NCI-H526 (cell line): ENCODE results near the gene ANXA1.

ENCODE experiments used
- DNase-seq, 2 experiments: peaks; one replicate each; lab custom pipeline; 2025; lab: John Stamatoyannopoulos, UW

ANXA1 gene

DNA sequence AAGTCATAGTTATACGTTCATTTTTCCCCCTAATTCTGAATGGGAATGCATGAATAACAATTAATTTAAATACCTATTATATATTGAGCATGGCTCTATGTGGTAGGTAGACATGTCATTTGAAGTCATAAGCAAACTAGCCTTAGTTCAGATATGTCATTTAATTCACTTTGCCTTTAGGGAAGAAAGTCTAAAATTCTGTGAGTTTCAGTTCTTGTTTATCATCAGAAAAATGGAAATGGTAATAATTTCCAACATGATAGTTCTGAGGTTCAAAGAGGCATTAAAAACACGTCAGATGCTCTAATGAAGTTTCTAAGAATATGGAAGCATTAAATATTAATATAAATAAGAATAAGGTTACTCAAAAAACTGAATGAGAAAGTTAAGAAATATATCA lies 13.1 kb upstream of the ANXA1 start:
- no peak for DNase-seq

DNA sequence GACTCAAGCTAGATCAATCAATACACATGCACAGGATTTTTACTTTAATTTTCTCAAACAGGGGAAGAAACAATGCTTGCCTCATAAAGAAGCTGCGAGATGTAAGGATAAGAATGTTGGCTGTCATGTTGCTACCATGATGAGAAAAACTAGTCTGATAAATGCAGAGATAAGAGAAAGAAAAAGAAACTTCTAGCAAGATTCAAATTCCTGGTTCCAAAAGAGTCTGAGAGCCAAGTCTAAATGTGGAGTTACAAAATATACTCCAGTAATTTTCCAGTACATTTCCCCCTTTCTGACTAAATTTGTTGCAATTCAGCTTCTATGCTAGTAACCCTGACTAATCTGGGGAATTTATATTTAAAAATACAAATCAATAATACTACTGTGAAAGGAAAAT lies 10.4 kb upstream of the ANXA1 start:
- no peak for DNase-seq

DNA sequence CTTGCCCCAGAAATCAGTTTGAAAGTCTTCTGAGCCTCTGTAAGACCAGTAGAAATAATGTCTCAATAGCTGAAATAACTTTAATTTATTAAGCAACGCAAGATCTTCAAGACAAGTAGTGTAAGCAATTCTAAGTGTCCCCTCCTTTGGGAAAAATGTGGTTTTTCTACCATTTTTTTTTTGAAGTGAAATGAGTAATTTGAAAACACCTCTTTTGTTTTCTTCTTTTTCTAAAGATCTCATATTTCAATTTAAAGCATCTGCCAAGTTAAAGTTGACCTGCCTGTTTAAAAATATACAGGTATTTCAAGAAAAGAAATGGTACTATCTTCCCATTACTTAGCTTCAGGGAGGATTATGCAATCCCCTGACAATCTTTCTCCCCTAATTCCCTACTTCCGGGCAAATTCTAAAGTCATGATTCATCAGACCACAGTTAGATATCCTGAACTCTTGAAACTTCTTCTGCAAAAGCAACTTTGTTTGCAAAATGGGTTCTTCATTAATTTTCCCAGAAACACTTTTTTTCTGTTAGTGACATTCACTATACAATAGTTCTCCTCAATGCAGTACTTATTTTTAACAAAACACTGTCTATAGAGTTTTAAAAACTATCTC lies 7.8 kb upstream of the ANXA1 start:
- peak in 1 of 2 experiments; percentile 10 for DNase-seq

DNA sequence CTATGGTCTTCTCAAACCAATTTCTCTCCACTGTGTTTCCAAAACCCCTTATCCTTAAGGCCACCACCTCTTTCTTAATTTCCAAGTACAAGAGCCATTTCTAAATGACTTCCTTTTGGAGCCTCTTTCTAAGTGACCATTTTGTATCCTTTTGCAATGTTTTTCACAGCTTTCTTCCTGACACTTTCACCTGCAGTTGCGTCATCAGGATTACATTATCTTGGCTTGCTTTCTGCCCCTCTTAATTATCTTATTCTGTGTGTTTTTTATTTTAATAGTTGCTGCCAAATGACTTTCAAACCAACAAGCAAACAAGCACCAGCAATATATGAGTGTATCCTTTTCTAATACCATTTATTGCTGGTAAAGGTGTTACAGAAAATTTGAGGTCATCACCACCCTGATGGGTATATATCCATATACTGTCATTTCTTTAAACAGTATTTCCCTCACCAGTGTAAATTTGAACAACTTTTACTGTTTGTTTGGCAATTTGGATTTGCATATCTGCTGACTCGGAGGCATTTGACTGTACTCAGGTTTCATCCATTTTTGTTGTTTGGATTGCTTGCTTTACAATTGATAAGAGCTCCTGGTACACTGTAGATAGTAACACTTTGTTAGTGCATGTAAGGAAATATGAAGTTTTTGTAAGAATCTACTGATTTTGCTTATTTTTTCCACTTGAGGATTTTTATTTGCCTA lies 5.4 kb upstream of the ANXA1 start:
- peak; percentile 82 to 84 for DNase-seq

DNA sequence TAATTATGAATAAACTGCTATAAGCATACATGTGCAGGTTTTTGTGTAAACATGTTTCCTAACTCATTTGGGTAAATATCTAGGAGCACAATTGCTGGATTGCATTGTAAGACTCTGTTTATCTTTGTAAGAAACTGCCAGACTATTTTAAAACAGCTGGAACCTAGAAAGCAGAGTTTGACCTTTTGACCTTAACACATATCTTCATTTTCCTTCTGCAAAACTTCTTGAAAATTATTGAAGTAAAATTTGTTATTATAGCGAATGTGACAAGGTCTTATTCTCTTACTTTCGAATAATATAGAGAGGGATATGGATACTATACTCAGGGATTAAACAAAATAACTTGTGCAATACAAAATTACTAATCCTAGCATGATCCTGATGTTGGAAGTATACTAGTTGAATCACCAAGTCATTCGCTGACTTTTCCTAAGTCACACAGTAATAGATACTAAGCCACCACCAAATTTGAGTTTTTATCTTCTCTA lies 3.2 kb upstream of the ANXA1 start:
- DNase-seq: no peak

DNA sequence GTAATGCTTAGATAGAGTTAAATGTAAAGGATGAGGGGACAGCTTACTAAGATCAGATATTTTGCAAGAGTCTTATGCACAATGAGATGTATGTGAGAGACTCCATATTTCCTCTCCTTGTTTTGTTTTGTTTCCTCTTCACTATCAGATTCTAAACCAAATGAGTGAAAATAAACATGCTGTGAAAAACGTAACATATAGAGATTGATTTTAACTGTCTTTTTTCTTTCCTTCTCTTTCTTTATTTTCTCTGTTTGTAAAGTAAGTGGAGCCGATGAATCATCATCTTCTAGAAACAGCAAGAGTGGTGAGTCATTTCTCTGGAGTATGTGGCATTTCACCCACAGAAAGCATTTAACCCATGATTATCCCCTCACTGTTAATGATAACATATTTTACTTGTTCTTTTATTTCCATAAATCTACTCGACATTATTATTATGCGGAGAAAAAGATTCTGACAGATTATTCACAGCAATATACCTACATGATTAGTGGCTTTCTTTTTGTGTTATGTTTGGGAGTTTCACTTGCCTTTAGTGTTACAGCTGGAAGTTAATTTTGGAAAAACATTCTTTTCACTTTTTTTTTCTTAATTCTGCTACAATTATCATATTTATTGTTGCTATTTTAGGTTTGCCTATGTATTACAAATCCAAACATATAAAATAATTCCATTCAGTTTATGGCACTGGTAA lies 2.1 kb upstream of the ANXA1 start:
- no peak for DNase-seq

- no peak for DNase-seq
These were observed 829 bp downstream of the ANXA1 start for GRCh38 chr9:73152543-73152844.

GRCh38 chr9:73152953-73153352 lies 1.3 kb downstream of the ANXA1 start:
- DNase-seq: no peak

DNA sequence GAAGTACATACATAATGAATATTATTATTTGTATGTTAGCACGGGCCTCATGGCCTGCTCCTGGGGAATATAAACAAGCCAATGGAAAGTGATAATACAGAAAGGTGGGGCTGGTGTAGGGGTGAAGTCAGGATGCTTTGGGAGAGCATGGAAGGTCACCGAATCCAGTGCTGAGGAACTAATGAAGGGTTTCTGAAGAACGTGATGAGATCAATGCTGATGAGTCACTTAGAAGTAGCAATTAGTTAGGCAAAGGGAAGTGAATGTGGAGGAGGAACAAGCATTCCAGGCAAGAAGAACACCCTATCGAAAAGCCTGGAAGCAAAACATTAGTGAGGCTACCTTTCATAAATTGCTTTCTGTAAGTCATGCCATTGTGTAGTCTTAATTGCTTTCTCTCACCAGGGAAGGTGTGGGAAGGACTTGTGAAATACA lies 2.1 kb downstream of the ANXA1 start:
- DNase-seq: no peak

- DNase-seq: no peak
These were observed 2.6 kb downstream of the ANXA1 start for GRCh38 chr9:73154271-73154670.

- peak; percentile 22 to 40 for DNase-seq
These were observed 3.1 kb downstream of the ANXA1 start for GRCh38 chr9:73154722-73155121.

DNA sequence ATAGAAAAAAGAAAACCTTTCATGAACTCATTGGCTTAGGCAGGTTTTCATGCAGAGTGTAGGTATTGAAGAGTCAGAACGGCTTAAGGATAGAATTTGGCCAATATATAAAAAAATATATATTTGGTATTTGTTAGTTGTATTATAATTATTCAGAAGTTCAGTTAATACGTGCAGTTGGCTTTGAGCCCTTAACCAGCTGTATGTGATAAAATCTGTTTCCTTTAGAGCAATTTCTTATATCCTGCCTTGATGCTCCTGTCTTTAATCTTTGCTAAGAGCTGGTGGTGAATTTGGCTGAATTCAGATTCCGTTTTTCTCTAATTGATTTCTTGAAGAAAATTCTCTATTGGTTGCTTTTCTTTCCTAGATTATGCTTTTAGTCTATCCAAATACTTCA lies 3.7 kb downstream of the ANXA1 start:
- DNase-seq: no peak

DNA sequence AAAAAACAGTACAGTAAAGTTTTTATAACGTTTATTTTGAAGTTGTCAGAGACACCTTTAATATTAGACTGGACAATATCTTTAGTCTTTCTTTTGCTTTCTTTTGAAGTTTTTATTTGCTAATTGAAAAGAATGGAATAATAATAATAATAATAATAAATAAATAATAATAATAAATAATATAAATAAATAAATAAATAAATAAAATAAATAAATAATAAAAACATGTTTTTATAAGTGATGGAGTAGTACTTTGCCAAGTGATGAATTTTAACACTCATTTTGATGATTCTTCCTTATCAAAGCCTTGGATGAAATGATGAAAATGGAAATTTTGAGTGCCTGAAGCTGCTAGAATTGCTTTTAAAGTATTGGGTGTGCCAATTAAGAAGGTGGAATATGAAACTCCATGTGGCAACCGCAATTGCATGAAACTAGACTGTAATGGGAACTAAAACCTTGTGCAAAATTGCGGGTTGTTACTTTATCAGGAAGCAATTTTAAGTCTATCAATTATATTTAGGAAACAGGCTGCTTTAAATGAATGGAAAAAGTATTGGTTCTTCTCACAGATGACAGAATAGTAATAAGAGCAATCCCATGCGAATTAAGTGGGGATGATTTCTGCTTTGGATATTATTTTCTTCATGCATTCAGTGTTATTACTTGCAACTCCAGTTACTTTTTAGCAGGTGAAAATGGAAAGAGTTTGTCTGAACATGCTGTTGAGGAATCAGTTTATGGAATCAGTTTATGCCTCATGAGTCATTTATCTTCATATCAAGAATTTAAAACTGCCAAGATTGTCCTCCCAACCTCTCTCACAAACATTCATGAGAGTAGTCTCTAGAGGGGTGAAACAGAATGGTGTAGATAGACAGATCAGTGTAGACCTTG lies 4.6 kb downstream of the ANXA1 start:
- no peak for DNase-seq

- no peak for DNase-seq
These were observed 5.2 kb downstream of the ANXA1 start for GRCh38 chr9:73156865-73157187.

- DNase-seq: no peak
These were observed 6.1 kb downstream of the ANXA1 start for GRCh38 chr9:73157811-73158210.

DNA sequence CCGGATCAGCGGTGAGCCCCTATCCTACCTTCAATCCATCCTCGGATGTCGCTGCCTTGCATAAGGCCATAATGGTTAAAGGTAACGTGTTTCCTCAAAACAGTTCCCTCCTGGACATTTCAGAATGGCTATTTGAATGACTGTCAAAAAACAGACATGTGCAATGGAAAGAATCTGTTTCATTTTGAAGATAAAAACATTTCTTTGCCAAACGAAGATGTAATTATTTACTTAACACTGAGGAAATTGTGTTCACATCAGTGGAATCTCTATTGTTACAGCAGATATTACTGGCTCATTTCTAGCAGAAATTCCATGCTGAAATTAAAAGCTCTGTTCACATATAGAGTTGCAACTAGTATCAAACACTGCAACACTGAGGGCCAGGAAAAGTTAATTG lies 7.1 kb downstream of the ANXA1 start:
- DNase-seq: no peak

- no peak for DNase-seq
These were observed 9.2 kb downstream of the ANXA1 start for GRCh38 chr9:73160868-73161267.

- DNase-seq: no peak
These were observed 11.5 kb downstream of the ANXA1 start for GRCh38 chr9:73162987-73163768.

- DNase-seq: no peak
These were observed 14.2 kb downstream of the ANXA1 start for GRCh38 chr9:73165911-73166310.

- DNase-seq: no peak
These were observed 14.8 kb downstream of the ANXA1 start for GRCh38 chr9:73166468-73166867.

DNA sequence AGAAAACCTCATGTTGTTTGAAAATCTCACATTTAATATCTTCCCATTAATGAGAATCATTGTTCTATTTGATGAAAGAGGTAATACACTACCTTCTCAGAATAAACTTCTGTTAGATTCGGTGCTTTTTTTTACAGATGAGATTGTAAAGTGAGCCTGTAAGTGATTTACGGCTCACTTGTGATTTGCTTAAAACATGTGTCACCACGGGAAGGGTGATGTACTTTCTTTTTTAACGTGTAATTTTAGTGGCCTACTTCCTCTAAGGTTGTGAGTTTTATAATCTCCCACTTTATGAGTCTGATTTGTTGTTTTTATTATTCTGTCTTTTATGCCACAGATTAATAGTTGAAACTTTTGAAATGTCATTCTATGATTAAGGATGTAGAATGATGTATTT lies 15.9 kb downstream of the ANXA1 start:
- DNase-seq: peak in 1 of 2 experiments; percentile 43
